Coronary artery (tissue), 2 donors: ENCODE results near the gene TUBAL3.
"Not testable (repeated sequence)": the region's sequence is repeated elsewhere in the genome, so short reads cannot be mapped to it uniquely, and the experiment has no call there.

Source experiments
- DNase-seq: peaks from one replicate; pipeline ENCODE4 v3.0.0-alpha.2; 2017; ENCODE audit warnings: low spot score
- H3K27ac ChIP-seq, 2 donors: fragments of 200-600 bp; sonication (generic); one replicate each; pipeline ENCODE4 v1.5.1; 2016 to 2019
- H3K4me3 ChIP-seq: fragments of 200-600 bp; sonication (generic); 2 replicates; pipeline ENCODE4 v1.5.1; 2016; ENCODE audit warnings: mild to moderate bottlenecking, moderate library complexity
- CTCF ChIP-seq: fragments of 200-600 bp; sonication (generic); IDR thresholded peaks from one replicate; pipeline ENCODE4 v1.5.1; 2019; ENCODE audit warnings: antibody characterized with exemption

TUBAL3 gene

GRCh38 chr10:5385224-5385623, 19.4 kb downstream of the TUBAL3 start:
- no peak for DNase-seq
- no peak overlapping the region for H3K27ac ChIP-seq
- no peak overlapping the region for H3K4me3 ChIP-seq
- TF ChIP-seq CTCF: no peak

GRCh38 chr10:5381187-5381586, 23.4 kb downstream of the TUBAL3 start:
- Histone ChIP-seq H3K4me3 (no peak overlapping the region), H3K27ac (no peak overlapping the region)
- no peak for DNase-seq
- TF ChIP-seq CTCF: no peak

GRCh38 chr10:5380395-5380794, 24.2 kb downstream of the TUBAL3 start:
- H3K27ac ChIP-seq, H3K4me3 ChIP-seq, DNase-seq: not testable (repeated sequence)

- DNase-seq, H3K27ac ChIP-seq, H3K4me3 ChIP-seq: not testable (repeated sequence)
Observed at GRCh38 chr10:5379202-5379601, 25.4 kb downstream of the TUBAL3 start.

- no peak for TF ChIP-seq CTCF
- DNase-seq: no peak
- no peak overlapping the region for H3K27ac ChIP-seq
- H3K4me3 ChIP-seq: no peak overlapping the region
Observed at GRCh38 chr10:5376450-5376849, 28.2 kb downstream of the TUBAL3 start.

- no peak overlapping the region for H3K4me3 ChIP-seq
- DNase-seq: no peak
- TF ChIP-seq CTCF: no peak
- H3K27ac ChIP-seq: no peak overlapping the region
Observed at GRCh38 chr10:5373891-5374611, 30.6 kb downstream of the TUBAL3 start.

- no peak overlapping the region for H3K27ac ChIP-seq
- DNase-seq: no peak
- no peak overlapping the region for H3K4me3 ChIP-seq
- no peak for TF ChIP-seq CTCF
Observed at GRCh38 chr10:5373307-5373706, 31.3 kb downstream of the TUBAL3 start.

- Histone ChIP-seq H3K27ac (no peak overlapping the region), H3K4me3 (no peak overlapping the region)
- TF ChIP-seq CTCF: no peak
- no peak for DNase-seq
Observed at GRCh38 chr10:5370493-5371352, 33.9 kb downstream of the TUBAL3 start.
